ENCODE measurements around the gene PTGS2. TPM values are rescaled to one million over a fixed set of nuclear protein-coding genes. Genes with fewer than 3 reads are reported as not detected.
"Not testable (repeated sequence)": the region's sequence is repeated elsewhere in the genome, so short reads cannot be mapped to it uniquely, and the experiment has no call there.

Gene PTGS2
- total RNA-seq, 1 experiment from 2014 or later, result 0.91 TPM

GRCh38 chr1:186670297-186671135 is 9.7 kb downstream of the PTGS2 start:
- no peak overlapping the region for H3K27ac ChIP-seq (ENCODE audit: low read depth, low read length)
- no peaks in the 10 kb centered on the region for H3K9me3 ChIP-seq (ENCODE audit: control insufficient read depth in 1 of 2, insufficient read depth in 1 of 2, low read depth in 1 of 2, low read length in 2 of 2)
- no peaks in the 10 kb centered on the region for H3K79me2 ChIP-seq (ENCODE audit: insufficient read depth, low read length)
- CTCF ChIA-PET, result no interaction called here
- ATAC-seq, result no peak
- H3K9me2 ChIP-seq (ENCODE audit: insufficient read depth), result no peaks in the 10 kb centered on the region
- TF ChIP-seq, protein P1, sequence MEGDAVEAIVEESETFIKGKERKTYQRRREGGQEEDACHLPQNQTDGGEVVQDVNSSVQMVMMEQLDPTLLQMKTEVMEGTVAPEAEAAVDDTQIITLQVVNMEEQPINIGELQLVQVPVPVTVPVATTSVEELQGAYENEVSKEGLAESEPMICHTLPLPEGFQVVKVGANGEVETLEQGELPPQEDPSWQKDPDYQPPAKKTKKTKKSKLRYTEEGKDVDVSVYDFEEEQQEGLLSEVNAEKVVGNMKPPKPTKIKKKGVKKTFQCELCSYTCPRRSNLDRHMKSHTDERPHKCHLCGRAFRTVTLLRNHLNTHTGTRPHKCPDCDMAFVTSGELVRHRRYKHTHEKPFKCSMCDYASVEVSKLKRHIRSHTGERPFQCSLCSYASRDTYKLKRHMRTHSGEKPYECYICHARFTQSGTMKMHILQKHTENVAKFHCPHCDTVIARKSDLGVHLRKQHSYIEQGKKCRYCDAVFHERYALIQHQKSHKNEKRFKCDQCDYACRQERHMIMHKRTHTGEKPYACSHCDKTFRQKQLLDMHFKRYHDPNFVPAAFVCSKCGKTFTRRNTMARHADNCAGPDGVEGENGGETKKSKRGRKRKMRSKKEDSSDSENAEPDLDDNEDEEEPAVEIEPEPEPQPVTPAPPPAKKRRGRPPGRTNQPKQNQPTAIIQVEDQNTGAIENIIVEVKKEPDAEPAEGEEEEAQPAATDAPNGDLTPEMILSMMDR (IDR thresholded peaks at IDR 0.05 in 2 of 3, conservative IDR thresholded peaks at IDR 0.05 in 1 of 3; ENCODE audit: borderline replicate concordance in 1 of 3, insufficient read depth in 1 of 3, low read depth in 2 of 3, low read length in 2 of 3), result no peak
- no peak for TF ChIP-seq ZNF274 (IDR thresholded peaks at IDR 0.05; ENCODE audit: low read depth, low read length)
- TF ChIP-seq SRF (IDR thresholded peaks at IDR 0.05; ENCODE audit: low read depth), result no peak
- TF ChIP-seq, protein P2, sequence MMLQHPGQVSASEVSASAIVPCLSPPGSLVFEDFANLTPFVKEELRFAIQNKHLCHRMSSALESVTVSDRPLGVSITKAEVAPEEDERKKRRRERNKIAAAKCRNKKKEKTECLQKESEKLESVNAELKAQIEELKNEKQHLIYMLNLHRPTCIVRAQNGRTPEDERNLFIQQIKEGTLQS (IDR thresholded peaks at IDR 0.05), result no peak
- no peak for TF ChIP-seq REST (IDR thresholded peaks at IDR 0.05; ENCODE audit: low read depth)
- no peak for TF ChIP-seq JUND (IDR thresholded peaks at IDR 0.05)
- no peak for TF ChIP-seq POLR2A (IDR thresholded peaks at IDR 0.05; ENCODE audit: borderline replicate concordance, extremely low read depth, insufficient read depth, insufficient read length)
- no peak for TF ChIP-seq SP1 (IDR thresholded peaks at IDR 0.05; ENCODE audit: low read depth)
- TF ChIP-seq EGR1 (IDR thresholded peaks at IDR 0.05; ENCODE audit: low read depth), result no peak
- no peaks in the 10 kb centered on the region for H3K36me3 ChIP-seq (ENCODE audit: control insufficient read depth in 1 of 2, insufficient read depth in 2 of 2, low read length in 2 of 2)
- intact Hi-C loops (cut with micrococcal nuclease), result no loop called here
- BruUV-seq (replicated peaks), result no TSS peak
- H3K4me3 ChIP-seq (replicated peaks in 1 of 2; ENCODE audit: low read depth in 1 of 2, low read length in 2 of 2), result no peak overlapping the region
- no peak overlapping the region for H3K4me2 ChIP-seq (ENCODE audit: low read length)
- no peaks in the 10 kb centered on the region for H3K27me3 ChIP-seq (ENCODE audit: insufficient read depth, low read length)
- POLR2A ChIA-PET, result no interaction called here
- H2AFZ ChIP-seq (ENCODE audit: low read depth, low read length, poor library complexity, severe bottlenecking), result no peak overlapping the region
- H4K20me1 ChIP-seq (ENCODE audit: insufficient read depth), result no peaks in the 10 kb centered on the region
- RAD21 ChIA-PET (ENCODE audit: low non-redundant PET in 1 of 2, low total read pairs in 2 of 2, uncharacterized antibody in 2 of 2, unreplicated experiment in 2 of 2), result no interaction called here
- H3K9ac ChIP-seq (ENCODE audit: low read length), result no peak overlapping the region
- no peak for DNase-seq (ENCODE audit: low read depth, low spot score)
- no peaks in the 10 kb centered on the region for H3K4me1 ChIP-seq (ENCODE audit: control insufficient read depth in 1 of 2, insufficient read depth in 2 of 2, low read length in 2 of 2)

DNA sequence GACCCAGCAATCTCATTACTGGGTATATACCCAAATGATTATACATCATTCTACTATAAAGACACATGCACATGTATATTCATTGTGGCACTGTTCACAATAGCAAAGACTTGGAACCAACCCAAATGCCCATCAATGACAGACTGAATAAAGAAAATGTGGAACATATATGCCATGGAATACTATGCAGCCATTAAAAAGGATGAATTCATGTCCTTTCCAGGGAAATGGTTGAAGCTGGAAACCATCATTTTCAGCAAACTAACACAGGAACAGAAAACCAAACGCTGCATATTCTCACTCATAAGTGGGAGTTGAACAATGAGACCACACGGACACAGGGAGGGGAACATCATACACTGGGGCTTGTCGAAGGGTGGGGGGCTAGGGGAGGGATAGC is 10.4 kb downstream of the PTGS2 start:
- H3K4me1 ChIP-seq (ENCODE audit: control insufficient read depth in 1 of 2, insufficient read depth in 2 of 2, low read length in 2 of 2); H3K27ac ChIP-seq (ENCODE audit: low read depth, low read length); BruUV-seq (replicated peaks); H3K4me2 ChIP-seq (ENCODE audit: low read length); H2AFZ ChIP-seq (ENCODE audit: low read depth, low read length, poor library complexity, severe bottlenecking); H3K9me2 ChIP-seq (ENCODE audit: insufficient read depth); intact Hi-C loops (cut with micrococcal nuclease); H3K9ac ChIP-seq (ENCODE audit: low read length); RAD21 ChIA-PET (ENCODE audit: low non-redundant PET in 1 of 2, low total read pairs in 2 of 2, uncharacterized antibody in 2 of 2, unreplicated experiment in 2 of 2); H3K4me3 ChIP-seq (replicated peaks in 1 of 2; ENCODE audit: low read depth in 1 of 2, low read length in 2 of 2); H4K20me1 ChIP-seq (ENCODE audit: insufficient read depth); H3K36me3 ChIP-seq (ENCODE audit: control insufficient read depth in 1 of 2, insufficient read depth in 2 of 2, low read length in 2 of 2); ATAC-seq; DNase-seq (ENCODE audit: low read depth, low spot score); POLR2A ChIA-PET; H3K27me3 ChIP-seq (ENCODE audit: insufficient read depth, low read length); CTCF ChIA-PET; H3K9me3 ChIP-seq (ENCODE audit: control insufficient read depth in 1 of 2, insufficient read depth in 1 of 2, low read depth in 1 of 2, low read length in 2 of 2); H3K79me2 ChIP-seq (ENCODE audit: insufficient read depth, low read length): not testable (repeated sequence)

Measured in HCT116 (cell line).